ENCODE data around the gene CDH13. TPM values are rescaled to one million over a fixed set of nuclear protein-coding genes. Genes with fewer than 3 reads are reported as not detected.

CDH13 gene
- total and polyA plus RNA-seq, 2 of the 8 experiments (the other 6 are each of a cell fraction or from before 2014, with no cell fraction given) = 2.3 to 2.4 TPM

DNA sequence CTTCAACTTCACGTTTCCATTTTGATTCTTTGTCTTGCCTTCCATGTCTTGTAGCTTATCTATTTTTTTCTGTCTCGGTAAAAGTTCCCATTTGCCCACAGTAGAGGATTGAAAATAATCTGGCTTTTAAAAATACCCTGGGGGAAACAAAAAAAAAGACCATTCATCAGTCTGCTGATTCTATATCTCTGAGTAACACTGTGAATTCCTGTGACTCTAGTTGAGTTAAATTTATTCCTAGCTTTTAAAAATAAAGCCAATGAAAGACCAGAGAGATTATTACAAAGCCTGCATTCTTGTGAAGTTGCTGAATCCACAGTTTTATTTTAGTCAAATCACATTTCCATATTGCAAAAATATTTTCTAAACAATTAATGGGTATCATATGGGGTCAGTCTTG lies 532.3 kb downstream of the CDH13 start:
- ChIA-PET CTCF (ENCODE audit: partially characterized antibody) (interaction anchor here (0.6 to 1.6 kb wide), 3 partner anchors 37 to 197 kb away, joined by 3 to 4 read pairs (median 3); no protein-coding TSS in a partner anchor), POLR2A (ENCODE audit: partially characterized antibody) (no interaction called here)
- no peak overlapping the region for H4K8ac ChIP-seq (ENCODE audit: extremely low read depth, insufficient read depth, low read length)
- WGBS, 2 experiments (ENCODE audit: extremely low coverage in 1 of 2, insufficient coverage in 1 of 2, insufficient read length in 1 of 2, insufficient replicate concordance in 2 of 2, low coverage in 1 of 2, low lambda C conversion rate in 2 of 2, missing lambda C conversion rate in 1 of 2) = 95% methylated on average over 2 of the region's 2 CpGs; no CpG with 5 or more reads in 1 of the 2 experiments
- H3K4me2 ChIP-seq (ENCODE audit: insufficient read depth in 1 of 2, low read depth in 2 of 2, low read length in 2 of 2) = no peak overlapping the region
- DNase-seq (ENCODE audit: low read depth in 1 of 2, low spot score in 2 of 2) (no peak), FAIRE-seq (no peak)
- no peak overlapping the region for H3K14ac ChIP-seq (ENCODE audit: insufficient read length)
- no peak overlapping the region for H2BK15ac ChIP-seq (ENCODE audit: low read length)
- no peak overlapping the region for H2BK20ac ChIP-seq (ENCODE audit: low read length)
- H4K5ac ChIP-seq (ENCODE audit: insufficient read length, low read depth, low read length) = no peak overlapping the region
- no peak overlapping the region for H2AFZ ChIP-seq (ENCODE audit: low read length)
- no peak overlapping the region for H3K4me3 ChIP-seq (ENCODE audit: extremely low read depth in 1 of 4, insufficient read depth in 2 of 4, low read depth in 3 of 4, low read length in 4 of 4)
- no peak overlapping the region for H3K56ac ChIP-seq (replicated peaks; ENCODE audit: insufficient read length, low read depth, low read length)
- H3K23ac ChIP-seq (ENCODE audit: insufficient read length) = no peak overlapping the region
- no peak overlapping the region for H3K9ac ChIP-seq (replicated peaks in 1 of 4; ENCODE audit: extremely low read depth in 1 of 4, low read depth in 3 of 4, low read length in 3 of 4)
- H3K9me3 ChIP-seq (ENCODE audit: insufficient read depth in 2 of 2, low read depth in 1 of 2, low read length in 1 of 2) = no peaks in the 10 kb centered on the region
- H2BK5ac ChIP-seq (ENCODE audit: low read depth, low read length) = no peak overlapping the region
- H3K23me2 ChIP-seq (ENCODE audit: low read depth, low read length) = no peaks in the 10 kb centered on the region
- H3K18ac ChIP-seq (ENCODE audit: extremely low read depth, low read length) = no peak overlapping the region
- H3K79me1 ChIP-seq (ENCODE audit: low read depth, low read length) = no peaks in the 10 kb centered on the region
- no peak overlapping the region for H2BK120ac ChIP-seq (replicated peaks; ENCODE audit: low read depth, low read length)
- H3K4me1 ChIP-seq (replicated peaks in 1 of 4; ENCODE audit: control insufficient read depth in 3 of 4, insufficient read depth in 4 of 4, low read length in 3 of 4) = peaks cover 0 to 3% (median 0%) of the 10 kb centered on the region in 4 experiments; a peak in 2 of 7 replicates
- H2BK12ac ChIP-seq (ENCODE audit: low read depth, low read length) = no peak overlapping the region
- no peaks in the 10 kb centered on the region for H3K27me3 ChIP-seq (replicated peaks in 1 of 4; ENCODE audit: control insufficient read depth in 3 of 4, extremely low read depth in 1 of 4, insufficient read depth in 3 of 4, low read length in 3 of 4)
- no peaks in the 10 kb centered on the region for H4K20me1 ChIP-seq (replicated peaks in 1 of 2; ENCODE audit: control insufficient read depth in 1 of 2, insufficient read depth in 2 of 2, low read length in 2 of 2)
- no peak overlapping the region for H2AK5ac ChIP-seq (ENCODE audit: low read depth, low read length)
- no peak overlapping the region for H3K27ac ChIP-seq (ENCODE audit: low read depth, low read length)
- no peaks in the 10 kb centered on the region for H3K79me2 ChIP-seq (ENCODE audit: control insufficient read depth in 1 of 2, insufficient read depth in 2 of 2, low read length in 2 of 2)
- no peak overlapping the region for H4K91ac ChIP-seq (replicated peaks; ENCODE audit: insufficient read length, low read length)
- H3K36me3 ChIP-seq (ENCODE audit: control insufficient read depth in 2 of 4, insufficient read depth in 4 of 4, low read length in 3 of 4) = no peaks in the 10 kb centered on the region
- no peak overlapping the region for H3K4ac ChIP-seq (replicated peaks; ENCODE audit: insufficient read length, low read depth, low read length)
- TF ChIP-seq BRCA1 (IDR thresholded peaks at IDR 0.05; ENCODE audit: low read depth, low read length) = no peak
